Lower leg skin (tissue), 3 donors: ENCODE data around the gene ARID1B.

Experiments used
- POLR2A ChIP-seq, 2 donors: fragments of 450-650 bp; IDR thresholded peaks; one replicate each; pipeline ENCODE4 v1.6.1; 2016 to 2017; ENCODE audit warnings: antibody characterized with exemption in 2 of 2, mild to moderate bottlenecking in 1 of 2, moderate library complexity in 1 of 2
- TF ChIP-seq, protein P1 (sequence below), 3 donors: fragments of 450-650 bp; IDR thresholded peaks; one replicate each; pipeline ENCODE4 v1.5.1; 2016; ENCODE audit warnings: antibody characterized with exemption in 3 of 3, mild to moderate bottlenecking in 3 of 3, moderate library complexity in 2 of 3

DNA sequence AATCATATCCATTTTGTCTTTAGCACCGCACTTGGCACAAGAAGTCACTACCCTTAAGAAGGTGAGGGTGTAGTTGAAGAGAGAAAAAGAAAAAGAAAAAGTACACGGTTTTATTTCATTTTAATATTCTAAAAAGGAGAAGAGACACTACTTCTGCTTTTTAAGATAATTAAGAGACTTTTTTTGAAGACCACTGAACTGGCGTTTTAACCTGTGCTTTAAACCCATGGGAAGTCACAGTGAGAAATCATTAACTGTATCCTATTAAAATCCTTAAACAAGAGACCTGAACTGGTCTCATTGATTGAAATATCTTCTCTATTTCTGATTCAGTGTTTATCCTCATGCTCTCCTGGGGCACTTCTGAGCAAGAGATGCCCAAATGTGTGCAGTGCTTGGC, 302.6 kb downstream of the ARID1B start:
- TF ChIP-seq, protein P1, sequence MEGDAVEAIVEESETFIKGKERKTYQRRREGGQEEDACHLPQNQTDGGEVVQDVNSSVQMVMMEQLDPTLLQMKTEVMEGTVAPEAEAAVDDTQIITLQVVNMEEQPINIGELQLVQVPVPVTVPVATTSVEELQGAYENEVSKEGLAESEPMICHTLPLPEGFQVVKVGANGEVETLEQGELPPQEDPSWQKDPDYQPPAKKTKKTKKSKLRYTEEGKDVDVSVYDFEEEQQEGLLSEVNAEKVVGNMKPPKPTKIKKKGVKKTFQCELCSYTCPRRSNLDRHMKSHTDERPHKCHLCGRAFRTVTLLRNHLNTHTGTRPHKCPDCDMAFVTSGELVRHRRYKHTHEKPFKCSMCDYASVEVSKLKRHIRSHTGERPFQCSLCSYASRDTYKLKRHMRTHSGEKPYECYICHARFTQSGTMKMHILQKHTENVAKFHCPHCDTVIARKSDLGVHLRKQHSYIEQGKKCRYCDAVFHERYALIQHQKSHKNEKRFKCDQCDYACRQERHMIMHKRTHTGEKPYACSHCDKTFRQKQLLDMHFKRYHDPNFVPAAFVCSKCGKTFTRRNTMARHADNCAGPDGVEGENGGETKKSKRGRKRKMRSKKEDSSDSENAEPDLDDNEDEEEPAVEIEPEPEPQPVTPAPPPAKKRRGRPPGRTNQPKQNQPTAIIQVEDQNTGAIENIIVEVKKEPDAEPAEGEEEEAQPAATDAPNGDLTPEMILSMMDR (IDR thresholded peaks at IDR 0.05): no peak
- no peak for TF ChIP-seq POLR2A (IDR thresholded peaks at IDR 0.05)
